Uterus (tissue), 4 donors: ENCODE measurements around the gene AGBL4. TPM values are rescaled to one million over a fixed set of nuclear protein-coding genes. Genes with fewer than 3 reads are reported as not detected.

ENCODE experiments used
- DNase-seq, 2 donors: peaks; one replicate each; pipeline ENCODE4 v3.0.0-alpha.2; 2019 to 2020
- H3K27ac ChIP-seq, 2 donors: fragments of 200-600 bp; sonication (generic); 1 replicate in 1 of 2; 2 replicates in 1 of 2; pipeline ENCODE4 v1.5.1; 2016 to 2018
- H3K27me3 ChIP-seq, 2 donors: fragments of 200-600 bp; sonication (generic); one replicate each; pipeline ENCODE4 v1.5.1; 2018 to 2019; ENCODE audit warnings: control low read depth in 1 of 2
- H3K36me3 ChIP-seq, 2 donors: fragments of 200-600 bp; sonication (generic); one replicate each; pipeline ENCODE4 v1.5.1; 2019; ENCODE audit warnings: control low read depth in 1 of 2
- H3K4me1 ChIP-seq, 2 donors: fragments of 200-600 bp; sonication (generic); one replicate each; pipeline ENCODE4 v1.5.1; 2018 to 2019; ENCODE audit warnings: control low read depth in 1 of 2
- H3K4me3 ChIP-seq, 2 donors: fragments of 200-600 bp; sonication (generic); 1 replicate in 1 of 2; 2 replicates in 1 of 2; pipeline ENCODE4 v1.5.1; 2018 to 2019; ENCODE audit warnings: mild to moderate bottlenecking in 1 of 2
- H3K9me3 ChIP-seq, 2 donors: fragments of 200-600 bp; sonication (generic); one replicate each; pipeline ENCODE4 v1.5.1; 2019; ENCODE audit warnings: control low read depth in 1 of 2
- CTCF ChIP-seq, 4 experiments: fragments of 200-600 bp in 2 of 4; fragments of 450-650 bp in 2 of 4; sonication (generic) in 2 of 4; IDR thresholded peaks; one replicate each; pipeline ENCODE4 v1.5.1; 2016 to 2019; ENCODE audit warnings: antibody characterized with exemption in 4 of 4, mild to moderate bottlenecking in 2 of 4, moderate library complexity in 1 of 4
- POLR2A ChIP-seq, 2 donors: fragments of 450-650 bp; IDR thresholded peaks; one replicate each; pipeline ENCODE4 v1.6.1; 2016; ENCODE audit warnings: antibody characterized with exemption in 2 of 2, mild to moderate bottlenecking in 1 of 2, moderate library complexity in 1 of 2
- intact Hi-C: fragments of 100-400 bp; cut with DNase I; formaldehyde crosslinking; loops from one replicate; pipeline ENCODE4 v1.15.1; 2023; ENCODE audit warnings: low total_unique reads
- total RNA-seq, 4 donors: library from RNA; depleted of rRNA in 3 of 4; stranded (reverse); fragments of >200 nt in 3 of 4; gene quantifications; one replicate each; pipeline versions ENCODE4 v1.1.0 to v1.2.4, GENCODE V29; 2014 to 2023
- donor health status: DM: yes; HTN: yes; CAD: no.

The AGBL4 gene
- 1 to 10 TPM in 1 of 4 donors, under 1 TPM in 1, not detected in 2; 0.85 to 1.9 TPM for total RNA-seq

DNA sequence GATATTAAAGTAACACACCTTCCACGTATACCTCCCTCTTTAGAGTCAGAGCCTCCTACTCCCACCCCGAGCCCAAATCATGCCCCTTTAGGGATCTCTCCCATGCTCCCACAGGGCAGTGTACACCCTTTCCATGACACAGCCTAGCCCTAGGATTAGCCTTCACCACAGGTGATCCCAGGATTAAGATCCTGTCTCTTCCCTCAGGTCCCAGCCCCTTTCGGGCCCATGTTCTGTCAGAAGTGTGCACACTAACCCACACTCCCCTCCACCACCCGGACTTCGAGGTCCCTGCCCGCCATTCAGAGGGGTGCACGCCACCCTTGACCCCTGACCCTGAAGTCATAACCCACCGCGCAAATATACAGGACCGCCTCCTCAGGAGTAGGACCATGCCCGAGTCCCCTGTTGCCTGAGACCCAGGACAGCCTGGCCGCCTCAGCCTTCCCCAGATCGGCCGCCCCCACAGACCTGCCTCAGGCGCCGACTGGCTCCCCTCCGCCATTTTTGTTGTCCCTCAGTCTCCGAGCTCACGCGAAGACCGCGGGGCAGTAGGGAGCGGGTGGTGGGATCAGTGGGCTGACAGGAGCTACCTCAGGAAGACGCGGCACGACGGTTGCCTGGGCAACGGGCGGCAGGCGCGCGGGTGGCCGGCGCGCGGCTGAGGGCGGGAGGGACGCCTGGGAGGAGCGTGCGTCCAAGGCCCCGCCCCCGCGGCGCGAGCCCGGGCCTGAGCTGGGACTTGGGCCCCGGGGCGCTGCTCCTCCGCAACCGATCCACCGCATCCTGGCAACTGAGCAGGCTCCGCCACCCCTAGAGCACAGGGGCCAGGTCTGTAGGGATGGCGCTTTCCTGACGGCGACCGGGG is at the start of gene AGBL4:
Gene AGBL4 (minus strand): TSS at position 663 of the 868 bp plus-strand sequence.
- no peaks in the 10 kb centered on the region for H3K27me3 ChIP-seq
- no peaks in the 10 kb centered on the region for H3K4me1 ChIP-seq
- no peaks in the 10 kb centered on the region for H3K36me3 ChIP-seq
- DNase-seq: peak in 1 of 2 donors; percentile 15
- no peaks in the 10 kb centered on the region for H3K9me3 ChIP-seq
- peak within 1 kb of the TSS; percentile 19 to 21 for H3K4me3 ChIP-seq
- intact Hi-C loops: no loop called here
- H3K27ac ChIP-seq: no peak within 1 kb of the TSS
- TF ChIP-seq POLR2A (IDR thresholded peaks at IDR 0.05): no peak

- Histone ChIP-seq H3K4me1 (no peaks in the 10 kb centered on the region), H3K9me3 (no peaks in the 10 kb centered on the region), H3K27me3 (no peaks in the 10 kb centered on the region), H3K27ac (no peak overlapping the region), H3K4me3 (no peak overlapping the region), H3K36me3 (no peaks in the 10 kb centered on the region)
- TF ChIP-seq POLR2A (IDR thresholded peaks at IDR 0.05) (no peak), CTCF (IDR thresholded peaks at IDR 0.05) (no peak)
- intact Hi-C loops: no loop called here
- no peak for DNase-seq
These were observed 43.1 kb upstream of the AGBL4 start for GRCh38 chr1:50066806-50067205.

GRCh38 chr1:50060279-50060678 is 36.5 kb upstream of the AGBL4 start:
- no peak overlapping the region for H3K4me3 ChIP-seq
- intact Hi-C loops: no loop called here
- no peaks in the 10 kb centered on the region for H3K27me3 ChIP-seq
- no peak for DNase-seq
- no peaks in the 10 kb centered on the region for H3K9me3 ChIP-seq
- TF ChIP-seq CTCF (IDR thresholded peaks at IDR 0.05) (no peak), POLR2A (IDR thresholded peaks at IDR 0.05) (no peak)
- H3K36me3 ChIP-seq: no peaks in the 10 kb centered on the region
- no peak overlapping the region for H3K27ac ChIP-seq
- H3K4me1 ChIP-seq: no peaks in the 10 kb centered on the region

- Histone ChIP-seq H3K9me3 (no peaks in the 10 kb centered on the region), H3K4me3 (no peak overlapping the region), H3K36me3 (no peaks in the 10 kb centered on the region), H3K27me3 (peaks cover 0 to 9% of the 10 kb centered on the region in 2 donors), H3K27ac (no peak overlapping the region), H3K4me1 (no peaks in the 10 kb centered on the region)
- no peak for DNase-seq
- TF ChIP-seq POLR2A (IDR thresholded peaks at IDR 0.05) (no peak), CTCF (IDR thresholded peaks at IDR 0.05) (no peak)
- intact Hi-C loops: no loop called here
These were observed 25.0 kb upstream of the AGBL4 start for GRCh38 chr1:50048791-50049190.

GRCh38 chr1:50047916-50048694 is 24.4 kb upstream of the AGBL4 start:
- no peaks in the 10 kb centered on the region for H3K9me3 ChIP-seq
- DNase-seq: no peak
- H3K27ac ChIP-seq: no peak overlapping the region
- no peaks in the 10 kb centered on the region for H3K4me1 ChIP-seq
- H3K36me3 ChIP-seq: no peaks in the 10 kb centered on the region
- no peak overlapping the region for H3K4me3 ChIP-seq
- no peak for TF ChIP-seq CTCF (IDR thresholded peaks at IDR 0.05)
- TF ChIP-seq POLR2A (IDR thresholded peaks at IDR 0.05): no peak
- peaks cover 0 to 9% of the 10 kb centered on the region in 2 donors for H3K27me3 ChIP-seq
- intact Hi-C loops: no loop called here
